CD4-positive, alpha-beta T cell treated with Interleukin-1 beta for 1 hour (primary cell): Measurements from ENCODE around the gene PABPN1L.
A peak's percentile ranks its signal among the peaks of the same experiment; 100 is the strongest.

Source experiments
- DNase-seq, 2 donors: peaks; one replicate each; pipeline ENCODE4 v3.0.0-alpha.2; 2020 to 2022

Gene PABPN1L

GRCh38 chr16:88866151-88866920 lies at the start of gene PABPN1L:
TSS of gene PABPN1L (minus strand) at chr16:88866660. CDS start at chr16:88866606, 54 bp downstream.
- no peak for DNase-seq

- DNase-seq, result no peak
Observed at GRCh38 chr16:88915639-88916327, 49.3 kb upstream of the PABPN1L start.

GRCh38 chr16:88914750-88915368 lies 48.4 kb upstream of the PABPN1L start:
- DNase-seq, result no peak

- DNase-seq, result no peak
Observed at GRCh38 chr16:88913870-88914269, 47.4 kb upstream of the PABPN1L start.

GRCh38 chr16:88913001-88913612 lies 46.6 kb upstream of the PABPN1L start:
- DNase-seq, result no peak

- no peak for DNase-seq
Observed at GRCh38 chr16:88912556-88912955, 46.1 kb upstream of the PABPN1L start.

- DNase-seq, result no peak
Observed at GRCh38 chr16:88911946-88912310, 45.5 kb upstream of the PABPN1L start.

GRCh38 chr16:88911136-88911945 lies 44.9 kb upstream of the PABPN1L start:
- peak in 1 of 2 donors; percentile 39 for DNase-seq

GRCh38 chr16:88910284-88911135 lies 44.0 kb upstream of the PABPN1L start:
- no peak for DNase-seq

GRCh38 chr16:88909431-88910210 lies 43.2 kb upstream of the PABPN1L start:
- no peak for DNase-seq

GRCh38 chr16:88908307-88908706 lies 41.8 kb upstream of the PABPN1L start:
- no peak for DNase-seq

- no peak for DNase-seq
Observed at GRCh38 chr16:88907768-88908167, 41.3 kb upstream of the PABPN1L start.

- no peak for DNase-seq
Observed at GRCh38 chr16:88906535-88907105, 40.2 kb upstream of the PABPN1L start.

- no peak for DNase-seq
Observed at GRCh38 chr16:88906020-88906419, 39.6 kb upstream of the PABPN1L start.

- DNase-seq, result peak in 1 of 2 donors; percentile 3
Observed at GRCh38 chr16:88905563-88905962, 39.1 kb upstream of the PABPN1L start.

GRCh38 chr16:88904676-88905365 lies 38.4 kb upstream of the PABPN1L start:
- no peak for DNase-seq

GRCh38 chr16:88903267-88903666 lies 36.8 kb upstream of the PABPN1L start:
- DNase-seq, result no peak

GRCh38 chr16:88902744-88903143 lies 36.3 kb upstream of the PABPN1L start:
- DNase-seq, result no peak

GRCh38 chr16:88901718-88902337 lies 35.4 kb upstream of the PABPN1L start:
- DNase-seq, result no peak
